Measurements from ENCODE around the gene NACC2. TPM values are rescaled to one million over a fixed set of nuclear protein-coding genes. Genes with fewer than 3 reads are reported as not detected.

Gene NACC2
- total RNA-seq, 2 experiments from 2014 or later = 6.0 to 6.2 TPM

- Mint-ChIP-seq H3K4me3 (peak overlapping the region; percentile 87), H3K27ac (peak overlapping the region; percentile 91), H3K9me3 (no peaks in the 10 kb centered on the region), H3K27me3 (no peaks in the 10 kb centered on the region), H3K4me1 (ENCODE audit: low read depth) (peaks cover 56% of the 10 kb centered on the region), H3K36me3 (ENCODE audit: low read depth) (peaks cover 9% of the 10 kb centered on the region)
- CTCF ChIA-PET = interaction anchor here (1.1 to 5.4 kb wide), 3 partner anchors 14 to 141 kb away, joined by 3 to 17 read pairs (median 16); partner anchors contain the start of gene NACC2
- DNase-seq = no peak
- TF ChIP-seq CTCF (IDR thresholded peaks at IDR 0.05) = no peak
- POLR2A ChIA-PET = interaction anchor here (3.2 to 6.9 kb wide), 2 partner anchors 10 to 12 kb away, joined by 15 to 51 read pairs; partner anchors contain the start of genes NACC2 and TMEM250
- intact Hi-C loops (cut with micrococcal nuclease) = no loop called here
- ATAC-seq = no peak
These were observed 13.0 kb upstream of the NACC2 start for GRCh38 chr9:136107953-136108647.

GRCh38 chr9:136107155-136107952, 12.3 kb upstream of the NACC2 start:
- H3K9me3 Mint-ChIP-seq = no peaks in the 10 kb centered on the region
- no peaks in the 10 kb centered on the region for H3K27me3 Mint-ChIP-seq
- peak overlapping the region; percentile 87 for H3K4me3 Mint-ChIP-seq
- no peak for TF ChIP-seq CTCF (IDR thresholded peaks at IDR 0.05)
- POLR2A ChIA-PET = interaction anchor here (3.2 to 6.9 kb wide), 2 partner anchors 10 to 11 kb away, joined by 15 to 51 read pairs; partner anchors contain the start of genes NACC2 and TMEM250
- peaks cover 9% of the 10 kb centered on the region for H3K36me3 Mint-ChIP-seq (ENCODE audit: low read depth)
- peak overlapping the region; percentile 85 for H3K27ac Mint-ChIP-seq
- intact Hi-C loops (cut with micrococcal nuclease) = no loop called here
- peaks cover 49% of the 10 kb centered on the region for H3K4me1 Mint-ChIP-seq (ENCODE audit: low read depth)
- CTCF ChIA-PET = interaction anchor here (1.1 to 5.4 kb wide), 6 partner anchors 10 to 140 kb away, joined by 3 to 17 read pairs (median 6); partner anchors contain the start of gene NACC2
- ATAC-seq = peak; percentile 48
- peak; percentile 84 for DNase-seq

GRCh38 chr9:136105398-136106135, 10.5 kb upstream of the NACC2 start:
- Mint-ChIP-seq H3K36me3 (ENCODE audit: low read depth) (peaks cover 5% of the 10 kb centered on the region), H3K27me3 (no peaks in the 10 kb centered on the region), H3K27ac (peak overlapping the region; percentile 61), H3K9me3 (no peaks in the 10 kb centered on the region), H3K4me3 (peak overlapping the region; percentile 30), H3K4me1 (ENCODE audit: low read depth) (peaks cover 34% of the 10 kb centered on the region)
- ChIA-PET POLR2A (interaction anchor here (0.9 to 6.9 kb wide), 4 partner anchors 10 to 180 kb away, joined by 3 to 51 read pairs (median 9); partner anchors contain the start of genes NACC2, TMEM250 and UBAC1), CTCF (interaction anchor here (1.6 to 5.4 kb wide), 4 partner anchors 9 to 136 kb away, joined by 4 to 17 read pairs (median 12); partner anchors contain the start of gene NACC2)
- DNase-seq (no peak), ATAC-seq (no peak)
- intact Hi-C loops (cut with micrococcal nuclease) = no loop called here
- TF ChIP-seq CTCF (IDR thresholded peaks at IDR 0.05) = no peak

GRCh38 chr9:136104916-136105315, 9.8 kb upstream of the NACC2 start:
- no peak overlapping the region for H3K27ac Mint-ChIP-seq
- H3K9me3 Mint-ChIP-seq = no peaks in the 10 kb centered on the region
- ATAC-seq (no peak), DNase-seq (no peak)
- ChIA-PET CTCF (interaction anchor here (1.2 kb wide), 1 partner anchor 17 kb away, joined by 3 read pairs; no protein-coding TSS in a partner anchor), POLR2A (interaction anchor here (1.1 to 6.9 kb wide), 2 partner anchors 9 to 144 kb away, joined by 3 to 51 read pairs; partner anchors contain the start of genes NACC2 and UBAC1)
- intact Hi-C loops (cut with micrococcal nuclease) = no loop called here
- H3K4me3 Mint-ChIP-seq = no peak overlapping the region
- TF ChIP-seq CTCF (IDR thresholded peaks at IDR 0.05) = no peak
- peaks cover 4% of the 10 kb centered on the region for H3K36me3 Mint-ChIP-seq (ENCODE audit: low read depth)
- H3K4me1 Mint-ChIP-seq (ENCODE audit: low read depth) = peaks cover 30% of the 10 kb centered on the region
- no peaks in the 10 kb centered on the region for H3K27me3 Mint-ChIP-seq

All from activated CD8-positive, alpha-beta T cell treated with anti-CD3 and anti-CD28 coated beads for 36 hours (primary cell).